Pulmonary artery endothelial cell (primary cell): ENCODE measurements around the gene SIK3. TPM values are rescaled to one million over a fixed set of nuclear protein-coding genes. Genes with fewer than 3 reads are reported as not detected.

Source experiments
- DNase-seq: peaks from one replicate; pipeline ENCODE4 v3.0.0-alpha.2; 2011; ENCODE audit warnings: low read depth, low spot score
- total RNA-seq: library from RNA; depleted of rRNA; stranded (reverse); fragments of >200 nt; gene quantifications from 2 replicates; pipeline ENCODE4 v1.2.3, GENCODE V29; 2014

SIK3 gene
- total RNA-seq, 1 donor from 2014 or later, result 7.2 TPM

GRCh38 chr11:116797816-116798215 lies 300.4 kb downstream of the SIK3 start:
- DNase-seq, result no peak

DNA sequence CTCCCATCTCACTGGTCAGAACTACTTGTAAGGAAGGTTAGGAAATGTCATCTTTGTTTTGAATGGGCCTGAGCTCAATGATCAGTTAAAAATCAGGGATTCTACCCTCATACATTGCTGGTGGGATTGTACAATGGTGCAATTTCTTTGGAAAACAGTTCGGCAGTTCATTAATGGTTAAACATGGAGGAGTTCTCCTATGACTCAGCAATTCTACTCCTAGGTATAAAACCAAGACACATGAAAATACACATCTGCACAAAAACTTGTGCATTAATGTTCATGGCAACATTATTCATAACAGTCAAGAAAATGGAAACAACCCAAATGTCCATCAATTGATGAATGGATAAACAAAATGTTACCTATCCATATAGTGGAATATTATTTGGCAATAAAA lies 301.7 kb downstream of the SIK3 start:
- DNase-seq, result no peak

DNA sequence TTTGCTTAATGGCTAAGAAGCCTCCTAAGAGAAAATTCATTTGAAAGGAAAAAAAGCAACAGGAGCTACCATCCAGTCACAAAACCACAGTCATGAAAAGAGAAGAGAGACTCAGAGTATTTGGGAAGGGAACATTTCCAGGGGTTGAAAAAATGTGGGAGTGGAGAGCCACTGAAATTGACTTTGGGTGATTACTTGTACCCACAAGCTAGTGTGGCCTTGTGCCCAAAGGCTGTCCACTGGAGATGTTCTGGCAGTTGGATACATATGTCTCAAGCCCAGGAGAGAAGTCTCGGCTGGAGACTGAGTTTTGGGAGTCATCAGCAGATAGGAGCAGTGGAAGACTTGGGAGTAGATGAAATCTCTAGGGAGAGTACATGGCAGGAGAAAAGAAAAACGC lies 303.4 kb downstream of the SIK3 start:
- no peak for DNase-seq

DNA sequence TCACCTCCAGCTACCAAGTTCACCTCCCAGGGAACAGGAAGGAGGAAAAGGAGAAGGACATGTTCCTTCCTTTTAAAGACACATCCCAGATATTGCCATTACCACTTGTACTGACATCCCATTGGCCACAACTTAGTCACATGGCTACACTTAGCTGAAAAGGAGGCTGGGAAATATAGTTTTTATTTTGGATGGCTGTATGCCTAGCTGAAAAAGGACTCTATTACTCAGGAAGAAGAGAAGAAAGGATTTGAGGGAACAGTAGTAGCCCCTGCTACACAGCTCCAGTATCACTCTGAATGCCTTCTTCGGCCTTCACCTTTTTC lies 304.5 kb downstream of the SIK3 start:
- no peak for DNase-seq

Other genes starting within 250 kb of the SIK3 start
- 215 and 280 TPM in 2 replicates for gene PAFAH1B2, start 45.9 kb upstream of the SIK3 start, total RNA-seq
- 12.5 and 13.1 TPM in 2 replicates for gene SIDT2, start 80.3 kb upstream of the SIK3 start, total RNA-seq
- 41.3 and 92.3 TPM in 2 replicates for gene TAGLN, start 100.9 kb upstream of the SIK3 start, total RNA-seq
- 47.7 and 82.4 TPM in 2 replicates for gene PCSK7, start 133.6 kb upstream of the SIK3 start, total RNA-seq
- gene RNF214, start 134.2 kb upstream of the SIK3 start, total RNA-seq, result 8.6 and 9.9 TPM in 2 replicates
- gene BACE1-AS, start 192.9 kb upstream of the SIK3 start, total RNA-seq, result 1.8 and 2.0 TPM in 2 replicates
- gene BACE1, start 217.8 kb upstream of the SIK3 start, total RNA-seq, result 9.3 and 12.4 TPM in 2 replicates
- 28.8 and 32.8 TPM in 2 replicates for gene CEP164, start 229.4 kb upstream of the SIK3 start, total RNA-seq